Glutamatergic neuron (in vitro differentiated cells): ENCODE data around the gene EIF3F. TPM values are rescaled to one million over a fixed set of nuclear protein-coding genes. Genes with fewer than 3 reads are reported as not detected.

Experiments
- DNase-seq: peaks from one replicate; pipeline ENCODE4 v3.0.0; 2022
- H3K27ac Mint-ChIP-seq: one replicate; pipeline ENCODE4 v1.8.0; 2020; ENCODE audit warnings: mild to moderate bottlenecking, mixed read lengths, inconsistent platforms; ENCODE audit not compliant: unreplicated experiment
- H3K27me3 Mint-ChIP-seq: one replicate; pipeline ENCODE4 v1.8.0; 2020; ENCODE audit warnings: mild to moderate bottlenecking, moderate library complexity, mixed read lengths, inconsistent platforms; ENCODE audit not compliant: unreplicated experiment
- H3K36me3 Mint-ChIP-seq: one replicate; pipeline ENCODE4 v1.8.0; 2020; ENCODE audit warnings: mild to moderate bottlenecking, mixed read lengths, inconsistent platforms; ENCODE audit not compliant: unreplicated experiment
- H3K4me1 Mint-ChIP-seq: one replicate; pipeline ENCODE4 v1.8.0; 2020; ENCODE audit warnings: mild to moderate bottlenecking, low read depth, mixed read lengths, inconsistent platforms; ENCODE audit not compliant: unreplicated experiment
- H3K4me3 Mint-ChIP-seq: one replicate; pipeline ENCODE4 v1.8.0; 2020; ENCODE audit warnings: mild to moderate bottlenecking, mixed read lengths, inconsistent platforms; ENCODE audit not compliant: unreplicated experiment
- H3K9me3 Mint-ChIP-seq: one replicate; pipeline ENCODE4 v1.8.0; 2020; ENCODE audit warnings: mild to moderate bottlenecking, moderate library complexity, mixed read lengths, inconsistent platforms; ENCODE audit not compliant: unreplicated experiment
- total RNA-seq: library from RNA; stranded (reverse); fragmentation: NEBNext Ultra II Directional; extraction: Animal tissue kit (Norgen Biotek cat#: 25700); gene quantifications from one replicate; pipeline ENCODE4 v1.2.1, GENCODE V29; 2021; ENCODE audit not compliant: unreplicated experiment
- TF ChIP-seq, protein P1 (sequence below): fragments of 200-600 bp; sonication (generic); IDR thresholded peaks from one replicate; pipeline ENCODE4 v1.5.0; 2021; ENCODE audit not compliant: partially characterized antibody, unreplicated experiment

The EIF3F gene
- total RNA-seq, 1 donor from 2014 or later: 217 TPM

DNA sequence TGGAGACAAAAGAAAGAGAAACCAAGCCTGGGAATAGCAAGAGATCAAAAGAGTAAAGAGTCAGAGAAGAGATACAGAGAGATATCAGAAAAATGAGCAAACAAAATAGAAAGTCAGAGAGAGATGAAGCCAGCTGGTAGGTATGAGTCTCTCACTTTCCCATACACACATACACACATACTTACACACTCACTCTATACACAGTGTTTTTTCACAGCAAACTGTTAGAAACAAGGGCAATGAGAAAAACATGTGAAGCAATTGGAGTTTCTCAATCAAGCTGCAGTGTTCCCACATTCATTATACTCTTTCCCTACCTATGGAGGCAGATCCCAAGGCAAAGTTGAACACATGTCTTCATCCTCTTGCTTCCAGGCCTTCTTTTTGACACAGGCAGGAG is 19.3 kb upstream of the EIF3F start:
- H3K27me3 Mint-ChIP-seq: no peaks in the 10 kb centered on the region
- no peak overlapping the region for H3K4me3 Mint-ChIP-seq
- TF ChIP-seq, protein P1, sequence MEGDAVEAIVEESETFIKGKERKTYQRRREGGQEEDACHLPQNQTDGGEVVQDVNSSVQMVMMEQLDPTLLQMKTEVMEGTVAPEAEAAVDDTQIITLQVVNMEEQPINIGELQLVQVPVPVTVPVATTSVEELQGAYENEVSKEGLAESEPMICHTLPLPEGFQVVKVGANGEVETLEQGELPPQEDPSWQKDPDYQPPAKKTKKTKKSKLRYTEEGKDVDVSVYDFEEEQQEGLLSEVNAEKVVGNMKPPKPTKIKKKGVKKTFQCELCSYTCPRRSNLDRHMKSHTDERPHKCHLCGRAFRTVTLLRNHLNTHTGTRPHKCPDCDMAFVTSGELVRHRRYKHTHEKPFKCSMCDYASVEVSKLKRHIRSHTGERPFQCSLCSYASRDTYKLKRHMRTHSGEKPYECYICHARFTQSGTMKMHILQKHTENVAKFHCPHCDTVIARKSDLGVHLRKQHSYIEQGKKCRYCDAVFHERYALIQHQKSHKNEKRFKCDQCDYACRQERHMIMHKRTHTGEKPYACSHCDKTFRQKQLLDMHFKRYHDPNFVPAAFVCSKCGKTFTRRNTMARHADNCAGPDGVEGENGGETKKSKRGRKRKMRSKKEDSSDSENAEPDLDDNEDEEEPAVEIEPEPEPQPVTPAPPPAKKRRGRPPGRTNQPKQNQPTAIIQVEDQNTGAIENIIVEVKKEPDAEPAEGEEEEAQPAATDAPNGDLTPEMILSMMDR: no peak
- H3K4me1 Mint-ChIP-seq: no peaks in the 10 kb centered on the region
- H3K27ac Mint-ChIP-seq: no peak overlapping the region
- no peaks in the 10 kb centered on the region for H3K9me3 Mint-ChIP-seq
- no peak for DNase-seq
- no peaks in the 10 kb centered on the region for H3K36me3 Mint-ChIP-seq

DNA sequence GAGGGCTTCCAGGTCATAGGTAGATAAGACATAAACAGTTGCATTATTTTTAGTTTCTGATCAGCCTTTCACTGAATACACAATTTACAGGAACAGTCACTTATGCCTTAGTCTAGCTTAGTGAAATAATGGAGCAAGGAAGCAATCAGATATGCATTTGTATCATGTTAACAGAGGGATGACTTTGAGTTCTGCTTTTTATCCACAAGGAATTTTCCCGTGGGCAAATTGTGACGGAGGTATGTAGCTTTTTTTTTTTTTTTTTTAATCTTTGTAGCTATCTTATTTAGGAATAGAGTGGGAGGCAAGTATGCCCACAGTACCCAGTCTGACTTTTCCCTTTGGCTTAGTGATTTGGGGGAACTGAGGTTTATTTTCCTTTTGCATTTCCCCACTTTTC is 18.5 kb upstream of the EIF3F start:
- H3K27me3 Mint-ChIP-seq: no peaks in the 10 kb centered on the region
- no peak overlapping the region for H3K27ac Mint-ChIP-seq
- no peak for DNase-seq
- TF ChIP-seq, protein P1: no peak
- no peak overlapping the region for H3K4me3 Mint-ChIP-seq
- H3K4me1 Mint-ChIP-seq: no peaks in the 10 kb centered on the region
- H3K9me3 Mint-ChIP-seq: no peaks in the 10 kb centered on the region
- no peaks in the 10 kb centered on the region for H3K36me3 Mint-ChIP-seq

DNA sequence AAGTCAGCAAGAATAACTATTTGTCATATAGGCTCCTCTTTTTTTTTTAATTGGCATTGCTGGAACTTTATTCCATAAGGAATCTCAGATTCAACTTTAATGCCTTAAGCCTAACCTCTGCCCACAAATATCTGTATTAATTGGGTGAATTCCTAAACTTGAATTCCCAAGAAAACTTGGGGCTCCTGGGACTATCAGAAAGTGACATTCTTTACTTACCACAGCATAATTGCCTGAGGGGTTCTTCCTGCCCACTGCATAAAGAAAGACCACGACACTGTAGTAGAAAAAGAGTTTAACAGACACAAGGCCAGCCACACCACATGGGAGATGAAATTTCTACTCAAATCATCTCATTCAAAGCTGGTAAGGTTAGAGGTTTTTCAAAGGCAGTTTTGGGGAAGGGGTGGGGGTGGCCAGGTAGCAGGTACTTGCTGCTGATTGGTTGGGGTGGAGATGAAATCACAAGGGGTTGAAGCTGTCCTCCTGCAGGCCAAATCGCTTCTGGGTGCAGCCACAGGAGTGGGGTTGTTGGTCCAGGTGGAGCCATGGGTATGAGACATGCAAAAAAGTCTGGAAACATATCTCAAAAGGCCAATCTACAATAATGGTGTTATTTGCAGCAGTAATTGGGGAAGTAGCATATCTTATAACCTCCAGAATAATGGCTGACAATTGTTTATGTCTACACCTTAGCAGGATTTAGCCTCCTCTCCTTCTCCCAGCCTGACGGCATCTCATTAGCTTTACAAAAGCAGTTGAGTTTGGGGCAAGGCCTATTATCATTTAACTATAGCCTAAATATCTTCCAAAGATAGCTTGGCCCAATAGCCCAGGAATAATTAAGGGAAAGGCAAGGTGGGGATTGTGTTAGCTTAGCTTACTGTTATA is 17.1 kb upstream of the EIF3F start:
- Mint-ChIP-seq H3K36me3 (no peaks in the 10 kb centered on the region), H3K27me3 (no peaks in the 10 kb centered on the region), H3K9me3 (no peaks in the 10 kb centered on the region), H3K27ac (no peak overlapping the region), H3K4me1 (no peaks in the 10 kb centered on the region), H3K4me3 (no peak overlapping the region)
- DNase-seq: no peak
- TF ChIP-seq, protein P1: no peak

DNA sequence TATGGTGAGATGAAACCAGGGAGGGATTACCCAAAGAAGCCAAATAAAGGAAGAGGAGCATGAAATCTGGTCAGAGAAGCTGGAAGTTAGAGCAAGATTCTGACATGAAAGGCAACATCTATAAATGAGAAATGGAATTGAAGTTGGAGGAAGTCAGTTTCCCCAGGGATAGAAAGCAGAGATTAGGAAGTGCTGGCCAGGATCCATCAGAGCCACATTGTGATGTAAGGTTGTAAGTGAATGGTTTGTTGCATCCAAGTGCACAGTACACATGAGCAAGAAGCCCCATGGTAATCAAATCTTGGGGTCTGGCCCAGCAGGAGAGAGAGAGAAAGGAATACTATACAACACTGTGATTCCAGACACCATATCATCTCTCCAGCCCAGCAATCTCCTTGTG is 15.3 kb upstream of the EIF3F start:
- no peak for DNase-seq
- TF ChIP-seq, protein P1: no peak
- no peaks in the 10 kb centered on the region for H3K36me3 Mint-ChIP-seq
- H3K9me3 Mint-ChIP-seq: no peaks in the 10 kb centered on the region
- H3K27ac Mint-ChIP-seq: no peak overlapping the region
- no peak overlapping the region for H3K4me3 Mint-ChIP-seq
- no peaks in the 10 kb centered on the region for H3K27me3 Mint-ChIP-seq
- no peaks in the 10 kb centered on the region for H3K4me1 Mint-ChIP-seq

DNA sequence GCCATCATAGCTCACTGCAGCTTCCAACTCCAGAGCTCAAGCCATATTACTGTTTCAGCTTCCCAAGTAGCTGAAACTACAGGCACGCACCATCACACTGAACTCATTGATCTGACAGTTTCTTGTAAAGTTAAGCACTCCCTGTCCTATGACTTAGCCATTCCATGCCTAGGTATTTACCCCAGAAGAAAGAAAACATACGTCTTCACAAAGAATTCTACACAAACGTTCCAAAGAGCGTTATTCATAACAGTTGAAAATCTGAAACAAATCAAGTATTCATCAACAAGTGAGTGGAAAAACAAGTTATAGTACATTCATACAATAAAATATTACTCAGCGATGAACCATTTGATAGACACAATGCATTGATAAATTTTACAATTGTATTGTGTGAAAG is 14.1 kb upstream of the EIF3F start:
- H3K27me3 Mint-ChIP-seq: no peaks in the 10 kb centered on the region
- H3K4me1 Mint-ChIP-seq: no peaks in the 10 kb centered on the region
- no peaks in the 10 kb centered on the region for H3K9me3 Mint-ChIP-seq
- H3K36me3 Mint-ChIP-seq: no peaks in the 10 kb centered on the region
- DNase-seq: no peak
- H3K27ac Mint-ChIP-seq: no peak overlapping the region
- TF ChIP-seq, protein P1: no peak
- H3K4me3 Mint-ChIP-seq: no peak overlapping the region
